Trophoblast cell (in vitro differentiated cells and primary cell): ENCODE data around the gene NOL3.

Source experiments
- DNase-seq, 2 donors: peaks; one replicate each; pipeline ENCODE4 v3.0.0-alpha.2; 2016
- H2AFZ ChIP-seq: 2 replicates; pipeline ENCODE4 v1.6.1; 2013; ENCODE audit warnings: low read length, moderate library complexity, mild to moderate bottlenecking; ENCODE audit not compliant: insufficient read depth, poor library complexity
- H2AK5ac ChIP-seq: 2 replicates; pipeline ENCODE4 v1.6.1; 2013; ENCODE audit warnings: mild to moderate bottlenecking, low read length
- H2BK120ac ChIP-seq: 2 replicates; pipeline ENCODE4 v1.6.1; 2013; ENCODE audit warnings: low read length, mild to moderate bottlenecking, moderate library complexity; ENCODE audit not compliant: insufficient read depth, poor library complexity
- H2BK12ac ChIP-seq: 2 replicates; pipeline ENCODE4 v1.6.1; 2013; ENCODE audit warnings: mild to moderate bottlenecking, low read length, moderate library complexity
- H2BK5ac ChIP-seq: 2 replicates; pipeline ENCODE4 v1.6.1; 2013; ENCODE audit warnings: low read length, low read depth, moderate library complexity, mild to moderate bottlenecking; ENCODE audit not compliant: poor library complexity
- H3K14ac ChIP-seq: 2 replicates; pipeline ENCODE4 v1.6.1; 2013; ENCODE audit warnings: mild to moderate bottlenecking, low read length
- H3K18ac ChIP-seq: 2 replicates; pipeline ENCODE4 v1.6.1; 2013; ENCODE audit warnings: mild to moderate bottlenecking, low read length
- H3K23ac ChIP-seq: 2 replicates; pipeline ENCODE4 v1.6.1; 2013; ENCODE audit warnings: low read length
- H3K27ac ChIP-seq: 2 replicates; pipeline ENCODE4 v1.5.1; 2013; ENCODE audit warnings: low read depth, mild to moderate bottlenecking, inconsistent platforms, low read length, moderate library complexity
- H3K27me3 ChIP-seq: 2 replicates; pipeline ENCODE4 v1.6.1; 2013; ENCODE audit warnings: inconsistent platforms, mild to moderate bottlenecking, low read length, moderate library complexity; ENCODE audit not compliant: insufficient read depth
- H3K36me3 ChIP-seq, 2 experiments: 1 replicate in 1 of 2; 2 replicates in 1 of 2; pipeline ENCODE4 v1.6.1; 2013; ENCODE audit warnings: low read length in 2 of 2, mild to moderate bottlenecking in 2 of 2, moderate library complexity in 1 of 2; ENCODE audit not compliant: insufficient read depth in 2 of 2, control insufficient read depth in 1 of 2
- H3K4ac ChIP-seq: 2 replicates; pipeline ENCODE4 v1.6.1; 2013; ENCODE audit warnings: low read depth, mild to moderate bottlenecking, low read length, moderate library complexity
- H3K4me1 ChIP-seq, 2 experiments: 1 replicate in 1 of 2; 2 replicates in 1 of 2; pipeline ENCODE4 v1.6.1; 2013; ENCODE audit warnings: low read length in 2 of 2, mild to moderate bottlenecking in 2 of 2, moderate library complexity in 1 of 2; ENCODE audit not compliant: insufficient read depth in 2 of 2, control insufficient read depth in 1 of 2
- H3K4me2 ChIP-seq: 2 replicates; pipeline ENCODE4 v1.6.1; 2013; ENCODE audit warnings: inconsistent platforms, mild to moderate bottlenecking, low read length, moderate library complexity
- H3K4me3 ChIP-seq: 2 replicates; pipeline ENCODE4 v1.5.1; 2013; ENCODE audit warnings: mild to moderate bottlenecking, low read depth, low read length, inconsistent platforms
- H3K79me1 ChIP-seq: one replicate; pipeline ENCODE4 v1.6.1; 2013; ENCODE audit warnings: low read length
- H3K79me2 ChIP-seq: 2 replicates; pipeline ENCODE4 v1.6.1; 2013; ENCODE audit warnings: low read length, mild to moderate bottlenecking; ENCODE audit not compliant: control insufficient read depth, insufficient read depth, poor library complexity
- H3K9ac ChIP-seq: 2 replicates; pipeline ENCODE4 v1.6.1; 2013; ENCODE audit warnings: mild to moderate bottlenecking, low read length
- H3K9me3 ChIP-seq: 2 replicates; pipeline ENCODE4 v1.6.1; 2013; ENCODE audit warnings: low read depth, mild to moderate bottlenecking, control low read depth, inconsistent platforms, low read length; ENCODE audit not compliant: insufficient read depth
- H4K12ac ChIP-seq: 2 replicates; pipeline ENCODE4 v1.6.1; 2013; ENCODE audit warnings: low read depth, mild to moderate bottlenecking, low read length, moderate library complexity
- H4K8ac ChIP-seq: 2 replicates; pipeline ENCODE4 v1.6.1; 2013; ENCODE audit warnings: low read depth, mild to moderate bottlenecking, low read length, moderate library complexity
- H4K91ac ChIP-seq: one replicate; pipeline ENCODE4 v1.6.1; 2013; ENCODE audit warnings: low read depth, mild to moderate bottlenecking, low read length, moderate library complexity
- WGBS: extraction: QIAGEN DNeasy Blood & Tissue Kit; methylation state at CpG from one replicate; pipeline ENCODE4 v1.1.7; 2013; ENCODE audit warnings: missing lambda C conversion rate; ENCODE audit not compliant: insufficient read length, insufficient coverage; ENCODE audit errors: extremely low coverage; 5-methylcytosine and 5-hydroxymethylcytosine counted together

The NOL3 gene

GRCh38 chr16:67188323-67188722 is 18.0 kb downstream of the NOL3 start:
- Histone ChIP-seq H4K12ac (no peak overlapping the region), H3K4me1 (peaks cover 34 to 45% of the 10 kb centered on the region in 2 experiments), H3K14ac (no peak overlapping the region), H3K36me3 (peaks cover 2 to 4% of the 10 kb centered on the region in 2 experiments), H2AK5ac (no peak overlapping the region), H3K9me3 (peaks cover 6% of the 10 kb centered on the region), H2AFZ (no peak overlapping the region), H3K27ac (no peak overlapping the region), H4K8ac (no peak overlapping the region), H4K91ac (no peak overlapping the region), H3K27me3 (peaks cover 3% of the 10 kb centered on the region), H3K79me1 (peaks cover 15% of the 10 kb centered on the region), H3K4me3 (no peak overlapping the region), H2BK120ac (no peak overlapping the region), H3K4ac (no peak overlapping the region), H2BK5ac (no peak overlapping the region), H2BK12ac (no peak overlapping the region), H3K18ac (no peak overlapping the region), H3K23ac (no peak overlapping the region), H3K4me2 (no peak overlapping the region), H3K9ac (no peak overlapping the region), H3K79me2 (peaks cover 14% of the 10 kb centered on the region)
- no CpG with 5 or more reads among the region's 4 CpGs for WGBS
- no peak for DNase-seq

- Histone ChIP-seq H2AFZ (no peak overlapping the region), H2BK120ac (no peak overlapping the region), H2BK12ac (no peak overlapping the region), H3K27me3 (peaks cover 3% of the 10 kb centered on the region), H4K12ac (no peak overlapping the region), H3K4me3 (peak overlapping the region; percentile 31), H3K79me2 (peaks cover 12% of the 10 kb centered on the region), H4K91ac (no peak overlapping the region), H2AK5ac (no peak overlapping the region), H3K4ac (no peak overlapping the region), H3K23ac (no peak overlapping the region), H3K14ac (no peak overlapping the region), H3K18ac (no peak overlapping the region), H2BK5ac (no peak overlapping the region), H3K79me1 (peaks cover 13% of the 10 kb centered on the region), H3K4me1 (peaks cover 35 to 45% of the 10 kb centered on the region in 2 experiments), H3K4me2 (no peak overlapping the region), H3K9ac (no peak overlapping the region), H3K27ac (no peak overlapping the region), H4K8ac (no peak overlapping the region), H3K36me3 (peaks cover 3 to 6% of the 10 kb centered on the region in 2 experiments), H3K9me3 (peaks cover 6% of the 10 kb centered on the region)
- no CpG with 5 or more reads among the region's 15 CpGs for WGBS
- DNase-seq: no peak
Observed at GRCh38 chr16:67188798-67189197, 18.5 kb downstream of the NOL3 start.

- Histone ChIP-seq H2AFZ (no peak within 1 kb of the TSS), H4K8ac (no peak within 1 kb of the TSS), H3K4me3 (no peak within 1 kb of the TSS), H3K79me2 (peaks cover 12% of the 10 kb centered on the region), H2BK12ac (no peak within 1 kb of the TSS), H2BK5ac (no peak within 1 kb of the TSS), H3K9me3 (peaks cover 2% of the 10 kb centered on the region), H3K4me1 (peaks cover 26 to 34% of the 10 kb centered on the region in 2 experiments), H3K36me3 (peaks cover 15 to 18% of the 10 kb centered on the region in 2 experiments), H4K91ac (peak within 1 kb of the TSS; percentile 46), H3K4me2 (no peak within 1 kb of the TSS), H3K9ac (no peak within 1 kb of the TSS), H3K14ac (no peak within 1 kb of the TSS), H3K4ac (no peak within 1 kb of the TSS), H2BK120ac (no peak within 1 kb of the TSS), H4K12ac (no peak within 1 kb of the TSS), H3K79me1 (peaks cover 10% of the 10 kb centered on the region), H2AK5ac (no peak within 1 kb of the TSS), H3K27ac (no peak within 1 kb of the TSS), H3K27me3 (no peaks in the 10 kb centered on the region), H3K18ac (no peak within 1 kb of the TSS), H3K23ac (no peak within 1 kb of the TSS)
- no CpG with 5 or more reads among the region's 6 CpGs for WGBS
- no peak for DNase-seq
Observed at GRCh38 chr16:67190041-67190440, 19.7 kb downstream of the NOL3 start, which contains the start of gene EXOC3L1. TSS of gene EXOC3L1 (minus strand) at chr16:67190136. CDS start at chr16:67189676, 460 bp downstream.

- Histone ChIP-seq H3K27ac (no peak overlapping the region), H3K23ac (no peak overlapping the region), H3K14ac (no peak overlapping the region), H3K4me3 (no peak overlapping the region), H2AFZ (no peak overlapping the region), H4K12ac (no peak overlapping the region), H3K9me3 (no peaks in the 10 kb centered on the region), H3K79me1 (peaks cover 10% of the 10 kb centered on the region), H3K4me1 (peaks cover 25 to 29% of the 10 kb centered on the region in 2 experiments), H3K4ac (no peak overlapping the region), H4K91ac (peak overlapping the region; percentile 46), H4K8ac (no peak overlapping the region), H3K79me2 (peaks cover 12% of the 10 kb centered on the region), H2BK120ac (no peak overlapping the region), H2AK5ac (no peak overlapping the region), H3K27me3 (no peaks in the 10 kb centered on the region), H3K36me3 (peaks cover 22 to 25% of the 10 kb centered on the region in 2 experiments), H3K9ac (no peak overlapping the region), H3K4me2 (no peak overlapping the region), H2BK12ac (no peak overlapping the region), H3K18ac (no peak overlapping the region), H2BK5ac (no peak overlapping the region)
- DNase-seq: peak in 1 of 2 donors; percentile 56
- no CpG with 5 or more reads among the region's 13 CpGs for WGBS
Observed at GRCh38 chr16:67190448-67191399, 20.4 kb downstream of the NOL3 start.
